ENCODE data around the gene ELMOD1.

- TF ChIP-seq EP300 (IDR thresholded peaks at IDR 0.05; ENCODE audit: borderline replicate concordance) (no peak), FOXM1 (IDR thresholded peaks at IDR 0.05; ENCODE audit: borderline replicate concordance, low read depth) (no peak), CREB1 (IDR thresholded peaks at IDR 0.05; ENCODE audit: low read depth) (no peak), TAF1 (IDR thresholded peaks at IDR 0.05; ENCODE audit: low read depth) (no peak), RAD21 (IDR thresholded peaks at IDR 0.05; ENCODE audit: low read depth) (no peak), NFIC (IDR thresholded peaks at IDR 0.05) (no peak), TCF12 (IDR thresholded peaks at IDR 0.05; ENCODE audit: low read depth) (no peak), YY1 (IDR thresholded peaks at IDR 0.05; ENCODE audit: low read depth) (no peak), CEBPB (IDR thresholded peaks at IDR 0.05) (no peak), EGR1 (IDR thresholded peaks at IDR 0.05) (no peak)
- TF ChIP-seq, protein P1, sequence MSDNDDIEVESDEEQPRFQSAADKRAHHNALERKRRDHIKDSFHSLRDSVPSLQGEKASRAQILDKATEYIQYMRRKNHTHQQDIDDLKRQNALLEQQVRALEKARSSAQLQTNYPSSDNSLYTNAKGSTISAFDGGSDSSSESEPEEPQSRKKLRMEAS (IDR thresholded peaks at IDR 0.05) = no peak
These were observed 115.6 kb downstream of the ELMOD1 start for GRCh38 chr11:107706531-107706930.
